IMR-90 (cell line): ENCODE data around the gene COLEC12. TPM values are rescaled to one million over a fixed set of nuclear protein-coding genes. Genes with fewer than 3 reads are reported as not detected.
A peak's percentile ranks its signal among the peaks of the same experiment; 100 is the strongest.

Experiments
- ATAC-seq: fragments of 200-7000 bp; cut with Tn5 transposase; 2 replicates; pipeline ENCODE4 v1.9.1; 2020; ENCODE audit warnings: low read depth, mild to moderate bottlenecking, moderate library complexity
- BruUV-seq: library from RNA; stranded (reverse); fragments of 400-500 nt; replicated peaks from 2 replicates; lab custom pipeline; 2021; lab: Mats Ljungman, UMichigan
- CTCF ChIA-PET: fragments of 300-600 bp; formaldehyde crosslinking; extraction: SDS; loops from one replicate; lab custom pipeline; 2021; ENCODE audit warnings: antibody characterized with exemption; lab: Yijun Ruan, JAX
- POLR2A ChIA-PET: fragments of 300-600 bp; sonication (Branson Sonifier 250); formaldehyde crosslinking; loops from one replicate; lab custom pipeline; 2022; ENCODE audit warnings: antibody characterized with exemption; ENCODE audit not compliant: unreplicated experiment; lab: Charles Lee
- DNase-seq: peaks from one replicate; pipeline ENCODE4 v3.0.0; 2013
- H2AFZ ChIP-seq: replicated peaks from 2 replicates; pipeline ENCODE3; 2013; ENCODE audit warnings: low read length, mild to moderate bottlenecking; ENCODE audit not compliant: poor library complexity
- H2AK5ac ChIP-seq: 2 replicates; pipeline ENCODE4 v1.6.1; 2013; ENCODE audit warnings: low read depth, low read length, inconsistent platforms
- H2AK9ac ChIP-seq: replicated peaks from 2 replicates; pipeline ENCODE3; 2013; ENCODE audit warnings: mild to moderate bottlenecking, low read depth, low read length, moderate library complexity; ENCODE audit not compliant: poor library complexity
- H2BK120ac ChIP-seq: 2 replicates; pipeline ENCODE4 v1.6.1; 2013; ENCODE audit warnings: low read depth, low read length, inconsistent platforms
- H2BK15ac ChIP-seq: 3 replicates; pipeline ENCODE4 v1.6.1; 2013; ENCODE audit warnings: low read depth, low read length, inconsistent platforms
- H2BK20ac ChIP-seq: 2 replicates; pipeline ENCODE4 v1.6.1; 2013; ENCODE audit warnings: low read depth, mild to moderate bottlenecking, inconsistent platforms, low read length, moderate library complexity
- H2BK5ac ChIP-seq: 2 replicates; pipeline ENCODE4 v1.6.1; 2013; ENCODE audit warnings: mild to moderate bottlenecking, low read depth, low read length, inconsistent platforms; ENCODE audit not compliant: poor library complexity, severe bottlenecking
- H3K14ac ChIP-seq: replicated peaks from 2 replicates; pipeline ENCODE4 v1.6.1; 2013; ENCODE audit warnings: low read depth, low read length, inconsistent platforms
- H3K18ac ChIP-seq: 2 replicates; pipeline ENCODE4 v1.6.1; 2013; ENCODE audit warnings: low read depth, low read length, control low read depth
- H3K23ac ChIP-seq: 2 replicates; pipeline ENCODE4 v1.6.1; 2013; ENCODE audit warnings: low read depth, low read length, inconsistent platforms
- H3K27ac ChIP-seq: 2 replicates; pipeline ENCODE4 v1.5.1; 2013; ENCODE audit warnings: mild to moderate bottlenecking, control low read depth, low read length; ENCODE audit not compliant: insufficient read depth
- H3K27me3 ChIP-seq: 2 replicates; pipeline ENCODE4 v1.6.1; 2013; ENCODE audit warnings: low read length; ENCODE audit not compliant: control insufficient read depth, insufficient read depth
- H3K36me3 ChIP-seq: 2 replicates; pipeline ENCODE4 v1.6.1; 2013; ENCODE audit warnings: low read length, mixed read lengths; ENCODE audit not compliant: control insufficient read depth, insufficient read depth
- H3K4ac ChIP-seq: 2 replicates; pipeline ENCODE4 v1.6.1; 2013; ENCODE audit warnings: low read depth, low read length, inconsistent platforms
- H3K4me1 ChIP-seq: 2 replicates; pipeline ENCODE4 v1.6.1; 2013; ENCODE audit warnings: low read length, mixed read lengths; ENCODE audit not compliant: control insufficient read depth, insufficient read depth
- H3K4me2 ChIP-seq: 2 replicates; pipeline ENCODE4 v1.6.1; 2013; ENCODE audit warnings: low read depth, mild to moderate bottlenecking, control low read depth, low read length, moderate library complexity
- H3K4me3 ChIP-seq: 2 replicates; pipeline ENCODE4 v1.5.1; 2013; ENCODE audit warnings: low read depth, mild to moderate bottlenecking, control low read depth, low read length, moderate library complexity; ENCODE audit not compliant: insufficient read depth
- H3K56ac ChIP-seq: 2 replicates; pipeline ENCODE4 v1.6.1; 2013; ENCODE audit warnings: low read length, inconsistent platforms; ENCODE audit not compliant: insufficient read depth; ENCODE audit errors: extremely low read depth
- H3K79me1 ChIP-seq, 2 experiments: 2 replicates each; pipeline ENCODE4 v1.6.1; 2013; ENCODE audit warnings: low read length in 2 of 2, inconsistent platforms in 1 of 2, low read depth in 1 of 2
- H3K9ac ChIP-seq: 2 replicates; pipeline ENCODE4 v1.6.1; 2013; ENCODE audit warnings: low read depth, low read length, control low read depth
- H3K9me1 ChIP-seq: 2 replicates; pipeline ENCODE4 v1.6.1; 2013; ENCODE audit warnings: low read length, inconsistent platforms; ENCODE audit not compliant: insufficient read depth
- H3K9me3 ChIP-seq: 2 replicates; pipeline ENCODE4 v1.6.1; 2013; ENCODE audit warnings: low read length; ENCODE audit not compliant: control insufficient read depth, insufficient read depth
- H4K20me1 ChIP-seq: 2 replicates; pipeline ENCODE4 v1.6.1; 2013; ENCODE audit warnings: low read length, inconsistent platforms; ENCODE audit not compliant: insufficient read depth
- H4K5ac ChIP-seq: 2 replicates; pipeline ENCODE4 v1.6.1; 2013; ENCODE audit warnings: mild to moderate bottlenecking, low read depth, low read length, control low read depth
- H4K8ac ChIP-seq, 2 experiments: 2 replicates each; pipeline ENCODE4 v1.6.1; 2013; ENCODE audit warnings: low read depth in 2 of 2, low read length in 2 of 2, control low read depth in 1 of 2, inconsistent platforms in 1 of 2
- H4K91ac ChIP-seq: 2 replicates; pipeline ENCODE4 v1.6.1; 2013; ENCODE audit warnings: low read depth, low read length, inconsistent platforms; ENCODE audit not compliant: insufficient read depth
- BHLHE40 ChIP-seq: fragments of 150-350 bp; IDR thresholded peaks from 2 replicates; pipeline ENCODE4 v1.6.1; 2016; ENCODE audit warnings: mild to moderate bottlenecking, low read depth, low read length
- CHD1 ChIP-seq: IDR thresholded peaks from 2 replicates; pipeline ENCODE4 v1.6.1; 2012; ENCODE audit warnings: low read depth, low read length, improper control_type of control experiment
- CTCF ChIP-seq: conservative IDR thresholded peaks from 2 replicates; pipeline ENCODE4 v1.5.1; 2012; ENCODE audit warnings: mild to moderate bottlenecking, low read depth, low read length, improper control_type of control experiment
- ELK1 ChIP-seq: fragments of 150-350 bp; IDR thresholded peaks from 2 replicates; pipeline ENCODE4 v1.6.1; 2016; ENCODE audit warnings: low read depth, mild to moderate bottlenecking, low read length, moderate library complexity, borderline replicate concordance
- FOS ChIP-seq: fragments of 150-350 bp; IDR thresholded peaks from 2 replicates; pipeline ENCODE4 v1.6.1; 2016; ENCODE audit warnings: low read depth, low read length
- MAZ ChIP-seq: IDR thresholded peaks from 2 replicates; pipeline ENCODE4 v1.6.1; 2012; ENCODE audit warnings: low read depth, mild to moderate bottlenecking, low read length, improper control_type of control experiment, moderate library complexity, borderline replicate concordance
- MXI1 ChIP-seq: IDR thresholded peaks from 2 replicates; pipeline ENCODE4 v1.6.1; 2012; ENCODE audit warnings: low read depth, mild to moderate bottlenecking, low read length, moderate library complexity, borderline replicate concordance
- POLR2A ChIP-seq: IDR thresholded peaks from 2 replicates; pipeline ENCODE4 v1.6.1; 2012; ENCODE audit warnings: mild to moderate bottlenecking, low read depth, low read length
- RAD21 ChIP-seq: IDR thresholded peaks from 2 replicates; pipeline ENCODE4 v1.6.1; 2012; ENCODE audit warnings: low read length, improper control_type of control experiment
- RCOR1 ChIP-seq: IDR thresholded peaks from 2 replicates; pipeline ENCODE4 v1.6.1; 2012; ENCODE audit warnings: mild to moderate bottlenecking, low read length, improper control_type of control experiment; ENCODE audit not compliant: insufficient replicate concordance
- RFX5 ChIP-seq: IDR thresholded peaks from 2 replicates; pipeline ENCODE4 v1.8.0; 2012; ENCODE audit warnings: low read depth, mild to moderate bottlenecking, low read length, moderate library complexity
- SMC3 ChIP-seq: fragments of 150-350 bp; IDR thresholded peaks from 2 replicates; pipeline ENCODE4 v1.6.1; 2016; ENCODE audit warnings: low read depth, mild to moderate bottlenecking, antibody characterized with exemption, low read length, moderate library complexity
- USF2 ChIP-seq: fragments of 150-350 bp; IDR thresholded peaks from 2 replicates; pipeline ENCODE4 v1.6.1; 2017; ENCODE audit warnings: mild to moderate bottlenecking, antibody characterized with exemption, low read length, low read depth
- WGBS, 2 experiments: methylation state at CpG; one replicate each; pipeline versions ENCODE4 v1.1.5 to v1.1.7; 2013; ENCODE audit warnings: missing lambda C conversion rate in 2 of 2; ENCODE audit not compliant: insufficient read length in 1 of 2; ENCODE audit errors: extremely low coverage in 2 of 2; 5-methylcytosine and 5-hydroxymethylcytosine counted together
- dilution Hi-C: fragments of 300-500 bp; cut with HindIII; formaldehyde crosslinking; loops from one replicate; pipeline ENCODE4 v1.14.3; 2018; ENCODE audit warnings: low sequenced_read_pairs; ENCODE audit not compliant: unreplicated experiment
- in situ Hi-C: fragments of 300-500 bp; cut with MboI; formaldehyde crosslinking; loops from 3 replicates; pipeline ENCODE4 v1.14.3; 2019; ENCODE audit warnings: low sequenced_read_pairs, inconsistent platforms, mixed read lengths
- intact Hi-C: fragments of 100-400 bp; cut with micrococcal nuclease; formaldehyde crosslinking; loops from 2 replicates; pipeline ENCODE4 v1.10.0; 2022
- polyA plus RNA-seq, 3 experiments: library from polyadenylated mRNA; depleted of rRNA; stranded (reverse); fragments of >200 nt; gene quantifications; 2 replicates each; pipeline ENCODE4 v1.2.3, GENCODE V29; 2012; ENCODE audit warnings: low replicate concordance in 1 of 3
- total RNA-seq: library from RNA; depleted of rRNA; stranded (reverse); fragments of >200 nt; gene quantifications from 2 replicates; pipeline ENCODE4 v1.2.3, GENCODE V29; 2012

COLEC12 gene
- total and polyA plus RNA-seq, 2 of the 4 experiments (the other 2 are of a cell fraction) = 1.0 to 2.3 TPM

GRCh38 chr18:267688-268552 is 232.6 kb downstream of the COLEC12 start, which contains the start of gene THOC1:
TSS of gene THOC1 (minus strand) at chr18:268047. CDS start at chr18:268019, 28 bp downstream.
- peak within 1 kb of the TSS; percentile 92 for H3K4me3 ChIP-seq
- dilution Hi-C loops = no loop called here
- peak; percentile 92 for TF ChIP-seq MXI1
- TF ChIP-seq RFX5 = no peak
- peak; percentile 51 for TF ChIP-seq FOS
- peak; percentile 15; the same call in 1 of the 2 replicates for TF ChIP-seq RAD21
- peak; percentile 68; the same call in 1 of the 2 replicates for TF ChIP-seq MAZ
- no peak for TF ChIP-seq ELK1
- peak; percentile 88; the same call in 1 of the 2 replicates for TF ChIP-seq POLR2A
- TF ChIP-seq USF2 = peak; percentile 16; the same call in 1 of the 2 replicates
- TF ChIP-seq BHLHE40 = peak; percentile 85
- no peak for TF ChIP-seq RCOR1
- no peak for TF ChIP-seq CTCF
- TF ChIP-seq CHD1 = peak; percentile 45; the same call in 1 of the 2 replicates
- no peak for TF ChIP-seq SMC3

More at GRCh38 chr18:267688-268552, 232.6 kb downstream of the COLEC12 start, which contains the start of gene THOC1:
- Histone ChIP-seq H3K4me2 (peak within 1 kb of the TSS; percentile 99), H3K27ac (peak within 1 kb of the TSS; percentile 80), H3K4ac (peak within 1 kb of the TSS; percentile 88), H2BK120ac (peak within 1 kb of the TSS; percentile 73), H4K20me1 (no peaks in the 10 kb centered on the region), H2AK5ac (0 out of 2 replicates have a peak within 1 kb of the TSS, but pooled peaks have one; percentile 49), H2AFZ (peak within 1 kb of the TSS; percentile 99), H4K5ac (peak within 1 kb of the TSS; percentile 80), H3K4me1 (peaks cover 4% of the 10 kb centered on the region), H2BK5ac (peak within 1 kb of the TSS; percentile 72), H3K18ac (peak within 1 kb of the TSS; percentile 62), H3K9ac (peak within 1 kb of the TSS; percentile 91), H3K36me3 (peaks cover 5% of the 10 kb centered on the region), H3K79me1 (peaks cover 21 to 33% of the 10 kb centered on the region in 2 experiments), H3K14ac (peak within 1 kb of the TSS; percentile 94), H2BK15ac (no peak within 1 kb of the TSS; the same call in 2 of the 3 replicates), H4K91ac (peak within 1 kb of the TSS; percentile 87), H3K56ac (peak within 1 kb of the TSS; percentile 79), H2AK9ac (peak within 1 kb of the TSS; percentile 88), H3K27me3 (no peaks in the 10 kb centered on the region), H2BK20ac (no peak within 1 kb of the TSS), H3K9me1 (no peaks in the 10 kb centered on the region), H3K23ac (peak within 1 kb of the TSS; percentile 74), H3K9me3 (no peaks in the 10 kb centered on the region), H4K8ac (peak within 1 kb of the TSS; percentile 95 to 96)
- CTCF ChIA-PET = interaction anchor here (0.6 to 1.6 kb wide), 2 partner anchors 9 to 38 kb away, joined by 4 read pairs; no protein-coding TSS in a partner anchor
- TSS peak; percentile 74 for BruUV-seq
- peak; percentile 94 for DNase-seq
- in situ Hi-C loops = no loop called here
- peak; percentile 95 for ATAC-seq
- POLR2A ChIA-PET = no interaction called here
- intact Hi-C loops = loop anchor here (5.0 kb wide), 1 partner anchor 349 kb away; no protein-coding TSS in a partner anchor
- WGBS, 2 experiments = 1% methylated on average over 40 of the region's 69 CpGs; no CpG with 5 or more reads in 1 of the 2 experiments
